GM12891 (cell line): ENCODE data around the gene CALML4.

Experiments
- PAX5 ChIP-seq: IDR thresholded peaks from 2 replicates; pipeline ENCODE4 v1.6.1; 2011; ENCODE audit warnings: low read length, moderate library complexity, mild to moderate bottlenecking; ENCODE audit not compliant: insufficient read depth, severe bottlenecking
- POLR2A ChIP-seq: IDR thresholded peaks from 2 replicates; pipeline ENCODE4 v1.6.1; 2011; ENCODE audit warnings: low read depth, low read length, control low read depth
- POLR2AphosphoS5 ChIP-seq: IDR thresholded peaks from 2 replicates; pipeline ENCODE4 v1.6.1; 2011; ENCODE audit warnings: low read depth, low read length, control low read depth
- POU2F2 ChIP-seq: IDR thresholded peaks from 2 replicates; pipeline ENCODE4 v1.6.1; 2011; ENCODE audit warnings: low read depth, mild to moderate bottlenecking, control low read depth, low read length, moderate library complexity
- SPI1 ChIP-seq: IDR thresholded peaks from 2 replicates; pipeline ENCODE4 v1.6.1; 2011; ENCODE audit warnings: low read depth, low read length, control low read depth
- TAF1 ChIP-seq: IDR thresholded peaks from 2 replicates; pipeline ENCODE4 v1.6.1; 2011; ENCODE audit warnings: low read depth, low read length, control low read depth

DNA sequence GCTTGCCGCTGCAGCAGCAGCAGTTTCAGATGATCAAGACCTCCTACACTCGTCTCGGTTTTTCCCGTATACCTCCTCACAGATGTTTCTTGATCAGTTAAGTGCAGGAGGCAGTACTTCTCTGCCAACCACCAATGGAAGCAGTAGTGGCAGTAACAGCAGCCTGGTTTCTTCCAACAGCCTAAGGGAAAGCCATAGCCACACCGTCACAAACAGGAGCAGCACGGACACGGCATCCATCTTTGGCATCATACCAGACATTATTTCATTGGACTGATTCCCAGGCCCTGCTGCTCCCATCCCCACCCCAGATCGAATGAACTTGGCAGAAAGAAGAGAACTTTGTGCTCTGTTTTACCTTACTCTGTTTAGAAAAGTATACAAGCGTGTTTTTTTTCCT is 17.6 kb downstream of the CALML4 start:
- TF ChIP-seq POLR2A (no peak), POLR2AphosphoS5 (no peak), TAF1 (no peak), POU2F2 (no peak), PAX5 (no peak), SPI1 (no peak)
